NCI-H748 (cell line): Measurements from ENCODE around the gene ZBTB7A.
"Not testable (repeated sequence)": the region's sequence is repeated elsewhere in the genome, so short reads cannot be mapped to it uniquely, and the experiment has no call there.

Experiments
- DNase-seq: peaks from one replicate; lab custom pipeline; 2025; ENCODE audit not compliant: unreplicated experiment; lab: John Stamatoyannopoulos, UW

ZBTB7A gene

DNA sequence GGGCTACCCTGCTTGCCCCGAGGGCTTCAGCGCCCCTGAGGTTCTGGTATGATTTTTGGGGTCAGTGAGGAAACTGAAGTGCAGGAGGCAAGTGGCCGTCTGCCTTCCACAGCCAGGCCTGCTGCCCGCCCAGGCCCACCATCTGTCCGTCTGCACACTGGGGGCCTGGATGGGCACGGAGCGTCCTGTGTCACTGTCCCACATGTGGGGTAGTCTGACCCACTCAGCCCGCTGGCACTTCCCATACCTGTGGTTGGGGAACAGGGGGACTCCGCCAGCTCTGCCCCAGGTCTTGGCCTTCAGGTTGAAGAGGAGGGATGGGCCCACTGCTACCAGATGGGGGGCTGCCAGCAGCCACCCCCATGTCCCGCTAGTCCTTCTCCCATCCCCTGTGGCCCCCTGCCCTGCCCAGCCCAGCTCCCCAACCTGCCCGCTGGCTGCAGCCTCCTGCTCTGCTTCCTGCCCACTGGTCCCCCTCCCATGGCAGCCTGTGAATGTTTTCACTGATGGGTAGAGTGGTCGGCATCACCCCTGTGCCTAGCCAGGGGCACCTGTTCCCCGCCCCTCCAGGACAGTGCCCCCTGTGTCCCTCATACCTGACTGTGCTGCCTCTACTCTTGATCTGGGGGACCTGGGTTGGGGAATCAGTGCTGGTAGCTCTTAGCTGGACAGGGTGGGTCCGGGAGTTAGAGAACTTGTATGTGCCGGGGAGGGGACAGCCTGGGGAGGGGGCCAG, 49.6 kb downstream of the ZBTB7A start:
- DNase-seq, result no peak

DNA sequence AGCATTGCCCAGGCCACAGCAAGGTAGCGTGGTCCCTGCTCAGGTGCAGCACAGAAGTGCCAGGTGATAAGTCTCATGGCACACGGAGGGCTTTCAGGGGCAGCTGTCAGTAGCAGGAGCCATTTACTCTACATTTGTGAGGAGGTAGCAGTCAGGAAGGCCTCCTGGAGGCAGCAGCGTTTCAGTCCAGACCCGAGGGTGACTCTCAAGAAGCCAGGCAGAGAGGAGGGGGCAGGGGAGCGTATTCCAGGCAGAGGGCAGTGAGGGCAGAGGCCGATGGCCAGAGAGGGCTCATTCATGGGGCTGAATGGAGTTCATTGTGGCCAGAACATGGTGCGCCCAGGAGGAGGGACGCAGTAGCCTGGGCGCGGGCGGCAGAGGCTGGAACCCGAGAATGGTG, 50.2 kb downstream of the ZBTB7A start:
- DNase-seq, result no peak

DNA sequence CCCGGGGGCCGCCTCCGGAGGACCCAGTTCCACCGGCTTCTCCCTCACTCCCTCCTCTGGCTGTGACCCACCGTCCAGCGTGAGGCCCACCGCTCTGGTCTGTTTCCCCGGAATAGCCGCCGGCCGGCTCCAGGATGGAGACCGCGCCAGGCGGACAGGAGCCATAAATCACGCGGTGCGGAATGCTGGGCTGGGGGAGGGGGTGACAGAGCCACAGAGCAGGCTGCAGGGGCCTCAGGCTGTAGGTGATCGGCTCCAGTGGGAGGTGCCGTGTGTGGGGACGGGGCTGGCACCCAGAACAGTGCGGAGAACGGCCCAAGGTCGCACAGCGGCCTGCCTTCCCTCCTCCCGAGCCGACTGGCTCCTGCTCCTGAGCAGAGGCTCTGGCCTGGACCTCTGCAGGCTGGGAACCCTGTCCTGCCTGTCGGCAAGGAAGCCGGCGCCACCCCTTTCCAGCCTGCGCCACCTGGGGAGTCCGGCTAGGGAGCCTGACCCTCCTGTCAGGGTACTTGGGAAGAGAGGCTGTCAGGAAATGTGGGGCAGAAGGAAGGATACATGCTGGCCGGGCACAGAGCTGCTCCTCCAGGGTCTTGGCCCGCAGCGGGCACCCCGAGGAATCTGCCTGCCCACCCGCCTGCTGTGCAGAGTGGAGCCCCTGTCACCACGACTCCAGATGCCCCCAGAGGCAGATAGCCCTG, 50.8 kb downstream of the ZBTB7A start:
- DNase-seq, result no peak

DNA sequence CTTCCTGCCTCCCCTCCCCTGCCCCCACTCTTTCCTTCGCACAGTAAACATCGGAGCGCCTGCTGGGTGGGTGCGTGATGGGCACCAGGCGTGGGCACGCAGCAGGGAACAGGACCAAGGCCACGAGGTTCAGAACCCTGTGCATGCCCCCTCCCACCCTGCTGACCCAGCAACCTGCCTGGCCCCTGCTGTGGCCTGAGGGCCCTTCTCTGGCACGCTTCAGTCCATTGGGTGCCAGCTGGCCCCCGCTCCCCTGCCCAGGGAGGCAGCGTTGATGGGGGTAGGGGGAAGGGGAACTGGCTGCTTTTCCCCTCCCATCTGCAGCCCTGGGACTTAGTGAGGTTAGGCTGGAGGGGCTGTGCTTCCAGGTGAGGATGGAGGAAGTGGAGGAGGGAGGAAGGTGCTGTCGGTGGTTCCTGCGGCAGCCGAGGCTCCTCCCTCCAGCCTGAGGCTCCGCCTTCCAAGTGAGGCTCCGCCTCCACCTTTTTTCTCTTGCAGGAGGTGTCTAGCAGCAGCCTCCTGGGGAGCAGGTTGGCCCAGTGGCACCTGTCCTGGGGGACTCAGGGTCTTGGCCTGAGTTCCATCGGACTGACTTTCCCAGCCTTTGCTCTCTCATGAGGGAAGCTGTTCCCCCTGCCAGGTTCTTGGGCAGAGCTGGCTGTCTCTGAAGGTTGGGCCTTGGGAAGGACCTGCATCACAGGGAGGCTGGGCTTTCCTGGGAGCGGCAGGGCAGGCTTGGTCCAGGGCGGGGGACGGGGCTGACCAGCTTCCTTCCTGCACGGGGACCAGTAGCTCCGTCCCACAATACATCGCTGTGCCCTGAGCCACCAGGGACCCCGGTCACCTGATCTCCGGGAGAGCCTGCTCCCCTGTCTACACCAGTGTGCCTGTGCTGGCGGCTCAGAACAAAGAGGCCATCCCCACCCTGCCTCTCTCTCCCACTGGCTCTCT, 51.9 kb downstream of the ZBTB7A start:
- no peak for DNase-seq

DNA sequence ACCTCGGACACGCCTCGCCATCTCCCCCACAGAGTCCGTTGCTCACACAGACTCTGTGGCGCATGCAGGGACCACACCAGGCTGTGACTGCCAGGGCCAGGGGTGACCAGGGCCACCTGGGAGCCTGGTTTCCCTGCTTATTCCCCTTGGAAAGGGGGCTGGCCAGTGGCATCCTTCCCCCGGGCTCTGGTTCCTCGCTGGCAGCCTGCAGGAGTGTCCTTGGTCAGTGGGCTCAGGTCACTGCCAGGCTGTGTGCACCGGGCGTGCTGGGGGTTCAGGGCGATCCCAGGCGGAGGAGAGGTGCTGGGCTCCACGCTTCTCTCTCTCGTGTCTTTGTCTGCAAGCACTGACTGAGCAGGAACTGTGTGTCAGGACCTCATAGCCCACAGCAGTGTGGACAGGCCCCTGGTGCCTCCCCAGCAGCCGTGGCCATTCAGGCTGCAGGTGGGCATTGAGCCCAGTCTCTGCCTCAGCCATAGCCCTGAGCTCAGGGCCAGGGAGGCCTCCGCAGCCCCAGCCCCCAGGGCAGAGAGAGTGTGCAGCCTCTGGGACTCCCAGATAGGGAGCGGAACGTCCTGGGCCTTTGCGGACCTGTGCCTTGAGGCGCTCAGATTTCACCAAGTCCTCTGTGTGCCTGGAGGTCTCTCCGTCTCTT, 52.7 kb downstream of the ZBTB7A start:
- DNase-seq, result no peak

DNA sequence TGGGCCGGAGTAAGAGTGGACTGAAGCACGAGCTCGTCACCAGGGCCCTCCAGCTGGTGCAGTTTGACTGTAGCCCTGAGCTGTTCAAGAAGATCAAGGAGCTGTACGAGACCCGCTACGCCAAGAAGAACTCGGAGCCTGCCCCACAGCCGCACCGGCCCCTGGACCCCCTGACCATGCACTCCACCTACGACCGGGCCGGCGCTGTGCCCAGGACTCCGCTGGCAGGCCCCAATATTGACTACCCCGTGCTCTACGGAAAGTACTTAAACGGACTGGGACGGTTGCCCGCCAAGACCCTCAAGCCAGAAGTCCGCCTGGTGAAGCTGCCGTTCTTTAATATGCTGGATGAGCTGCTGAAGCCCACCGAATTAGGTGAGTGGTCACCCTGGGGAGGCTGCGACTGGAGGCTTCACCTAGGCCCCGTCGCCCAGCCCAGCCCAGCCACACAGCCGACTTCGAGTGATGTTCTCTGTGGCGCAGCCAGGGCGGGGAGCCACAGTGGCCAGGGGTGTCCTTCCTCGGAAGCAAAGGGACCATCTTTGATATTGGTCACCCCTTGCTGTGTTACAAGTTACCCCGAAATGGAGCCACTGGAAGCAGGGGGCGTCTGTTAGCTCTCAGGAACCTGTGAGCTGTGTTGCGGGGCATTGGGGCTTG, 53.6 kb downstream of the ZBTB7A start:
- no peak for DNase-seq

DNA sequence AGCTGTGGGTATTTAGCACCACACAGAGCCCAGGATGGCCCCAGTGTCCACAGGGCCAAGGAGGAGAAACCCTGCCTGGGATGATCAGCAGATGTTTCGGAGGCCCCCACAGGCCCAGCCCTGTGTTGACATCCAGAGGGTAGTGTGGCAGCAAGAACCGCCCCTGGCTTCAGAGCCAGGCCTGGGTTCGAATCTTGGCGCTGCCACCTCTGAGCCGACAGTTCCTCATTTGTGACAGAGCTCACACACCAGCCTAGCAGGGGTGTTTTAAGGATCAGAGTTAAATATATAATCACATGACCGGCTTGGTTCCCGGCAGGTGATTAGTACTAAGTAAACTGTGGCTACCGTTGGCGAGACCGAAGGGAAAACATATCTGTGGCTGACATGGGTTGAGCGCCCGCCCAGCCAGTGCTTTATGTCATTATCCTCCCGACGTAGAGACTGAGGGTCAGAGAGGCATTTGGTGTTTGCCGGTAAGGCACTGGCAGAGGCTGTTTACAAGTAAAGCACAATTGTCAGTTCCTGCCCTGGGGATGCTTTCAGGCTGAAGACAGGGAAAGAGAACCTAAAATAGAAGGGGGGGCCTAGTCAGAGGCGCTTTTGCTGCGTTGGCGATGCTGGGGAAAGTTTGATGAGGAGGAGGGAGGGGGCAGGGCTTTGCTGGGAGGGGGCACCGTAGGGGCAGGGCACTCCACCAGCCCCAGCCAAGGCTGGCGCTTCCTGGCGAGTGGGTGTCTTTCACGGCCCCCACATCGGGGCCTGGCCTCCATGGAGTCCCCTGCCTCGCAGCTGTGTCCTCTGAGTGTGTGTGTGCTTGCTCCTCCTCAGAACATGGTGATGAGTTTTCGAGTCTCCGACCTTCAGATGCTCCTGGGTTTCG, 54.4 kb downstream of the ZBTB7A start:
- peak; percentile 35 for DNase-seq

DNA sequence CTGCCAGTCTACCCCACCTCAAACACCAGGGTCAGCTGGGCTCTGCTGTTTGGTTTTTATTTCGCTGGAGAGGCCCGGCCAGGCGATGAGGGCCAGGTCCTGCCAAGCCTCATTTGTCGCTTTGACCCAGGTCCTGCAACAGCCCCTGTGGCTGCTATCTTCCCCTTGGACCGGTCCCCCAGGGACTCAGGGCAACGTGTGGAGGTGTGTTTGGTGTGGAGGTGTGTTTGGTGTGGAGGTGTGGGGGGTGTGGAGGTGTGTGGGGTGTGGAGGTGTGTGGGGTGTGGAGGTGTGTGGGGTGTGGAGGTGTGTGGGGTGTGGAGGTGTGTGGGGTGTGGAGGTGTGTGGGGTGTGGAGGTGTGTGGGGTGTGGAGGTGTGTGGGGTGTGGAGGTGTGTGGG, 55.3 kb downstream of the ZBTB7A start:
- not testable (repeated sequence) for DNase-seq

DNA sequence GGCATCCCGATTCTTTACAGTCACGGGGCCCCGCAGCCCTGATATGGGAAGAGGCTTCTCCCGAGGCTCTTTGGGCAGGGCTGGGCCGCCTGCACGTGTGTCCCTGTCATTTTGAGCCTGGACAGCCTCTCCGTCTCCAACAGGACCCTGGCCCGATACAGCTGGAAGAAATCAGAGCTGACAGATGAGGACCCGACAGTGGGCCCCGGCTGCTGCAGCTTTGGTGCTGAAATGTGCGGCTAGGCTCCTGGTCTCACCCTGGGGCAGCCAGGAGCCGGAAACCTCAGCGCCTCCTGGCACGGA, 55.9 kb downstream of the ZBTB7A start:
- DNase-seq, result no peak

DNA sequence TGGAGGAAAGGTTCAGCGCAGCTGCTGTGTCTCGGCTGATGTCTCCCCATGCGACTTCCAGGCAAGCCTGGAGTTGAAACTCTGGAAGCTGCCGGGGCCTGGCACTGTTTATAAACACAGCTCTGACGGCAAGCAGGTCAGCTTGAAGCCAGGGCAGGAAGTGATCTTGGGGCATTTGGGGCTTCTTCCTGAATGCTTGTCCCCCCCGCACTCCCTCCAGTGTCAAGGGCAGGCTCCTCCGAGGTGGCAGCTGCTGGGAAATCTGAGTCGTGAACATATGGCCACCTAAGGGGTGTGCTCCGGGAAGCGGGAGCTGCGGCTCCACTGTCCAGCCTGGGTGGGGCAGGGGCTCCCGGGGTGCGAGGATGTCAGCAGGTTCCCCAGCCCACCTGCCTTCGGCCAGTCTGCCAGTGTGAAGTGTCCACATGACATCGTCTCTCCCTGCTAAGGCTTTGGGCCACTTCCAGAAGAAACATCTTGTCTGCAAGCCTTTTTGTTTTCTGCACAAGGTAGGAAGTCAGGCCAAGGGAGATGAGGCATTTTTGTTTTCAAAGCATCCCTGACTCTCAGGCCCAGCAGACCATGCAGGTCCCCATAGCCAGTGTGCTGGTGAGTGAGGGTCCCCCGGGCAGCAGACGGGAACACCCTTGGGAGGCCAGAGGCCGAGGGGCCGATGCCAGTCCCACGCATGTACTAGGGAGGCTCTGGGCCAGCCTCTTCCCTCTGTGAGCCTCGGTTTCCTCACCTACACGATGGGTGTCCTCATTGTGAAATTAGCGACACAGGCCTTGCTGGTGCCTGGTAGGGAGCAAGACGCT, 56.5 kb downstream of the ZBTB7A start:
- DNase-seq, result no peak

DNA sequence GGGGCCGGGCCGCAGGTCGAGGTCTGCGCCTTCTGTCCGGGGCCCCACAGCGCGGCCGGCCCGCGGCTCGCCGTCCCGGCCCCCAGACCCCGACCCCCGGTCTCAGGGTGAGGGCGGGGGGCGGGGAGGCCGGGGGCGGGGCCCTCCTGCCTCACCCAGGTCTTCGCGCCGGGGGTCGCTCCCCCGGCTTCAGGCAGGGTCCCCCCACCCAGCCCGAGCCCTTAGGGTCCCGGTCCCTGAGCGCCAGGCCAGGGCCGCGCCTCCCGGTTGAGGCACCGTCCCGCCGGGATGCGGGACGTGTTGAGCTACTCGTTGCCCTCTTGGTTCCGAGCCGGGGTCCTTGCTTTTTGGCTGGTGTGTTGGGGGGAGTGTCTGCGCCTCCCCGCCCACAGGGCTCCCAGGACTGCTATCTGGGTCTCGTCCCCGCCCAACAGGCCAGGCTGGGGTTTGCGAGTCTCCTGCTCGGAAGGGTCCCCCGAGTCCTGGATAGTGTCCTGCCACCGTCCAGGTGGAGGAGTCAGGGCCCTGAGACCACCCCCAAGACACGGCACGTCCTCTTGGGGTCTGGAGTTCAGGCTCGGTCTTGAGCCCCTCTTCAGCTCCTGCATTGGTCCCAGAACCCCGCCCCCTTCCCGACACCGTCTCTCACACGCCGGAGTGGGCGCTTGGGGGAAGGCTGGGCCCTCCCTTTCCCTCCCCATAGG, 58.7 kb downstream of the ZBTB7A start:
- peak; percentile 32 for DNase-seq

DNA sequence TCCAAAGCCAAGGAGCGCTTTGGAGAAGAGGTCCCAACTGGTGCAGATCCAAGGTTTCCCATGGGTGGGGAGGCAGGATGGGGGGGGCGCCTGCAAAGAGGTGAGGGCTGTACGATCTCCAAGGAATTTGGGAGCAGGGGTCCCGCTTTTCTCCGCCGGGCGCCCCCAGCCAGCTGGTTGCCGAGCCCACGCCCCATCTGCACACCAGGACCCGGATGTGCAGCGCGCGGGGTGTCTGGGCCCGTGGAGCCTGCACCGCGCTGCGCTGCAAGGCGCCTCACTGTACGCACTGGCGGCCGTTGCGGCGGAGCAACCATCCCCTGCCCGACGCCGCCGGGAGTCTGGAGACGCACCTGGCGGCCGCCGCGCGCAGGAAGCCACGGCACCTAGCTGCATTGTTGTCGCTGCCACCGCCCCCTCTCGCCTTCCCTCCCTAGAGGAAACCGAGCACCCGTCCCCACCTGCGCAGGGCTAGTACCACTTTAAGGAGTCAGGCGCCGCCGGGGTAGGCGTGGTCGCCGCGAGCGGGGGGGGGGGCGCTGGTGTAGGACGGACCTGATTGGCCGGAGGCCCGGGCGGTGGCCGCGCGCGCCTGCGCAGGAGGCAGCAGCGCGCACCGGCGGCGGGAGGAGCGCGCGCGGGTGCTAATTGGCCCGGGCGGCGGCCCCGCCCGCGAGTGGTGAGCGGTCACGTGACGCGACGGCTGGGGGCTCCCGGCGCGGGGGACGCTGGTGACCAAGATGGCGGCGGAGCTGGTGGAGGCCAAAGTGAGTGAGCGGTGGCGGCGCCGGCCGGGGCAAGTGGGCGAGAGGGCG, 59.5 kb downstream of the ZBTB7A start, which contains the start of gene PIAS4:
Gene PIAS4 (plus strand): TSS at position 716 of the 815 bp plus-strand sequence. CDS start 25 bp downstream, at position 741.
- peak; percentile 98 for DNase-seq

DNA sequence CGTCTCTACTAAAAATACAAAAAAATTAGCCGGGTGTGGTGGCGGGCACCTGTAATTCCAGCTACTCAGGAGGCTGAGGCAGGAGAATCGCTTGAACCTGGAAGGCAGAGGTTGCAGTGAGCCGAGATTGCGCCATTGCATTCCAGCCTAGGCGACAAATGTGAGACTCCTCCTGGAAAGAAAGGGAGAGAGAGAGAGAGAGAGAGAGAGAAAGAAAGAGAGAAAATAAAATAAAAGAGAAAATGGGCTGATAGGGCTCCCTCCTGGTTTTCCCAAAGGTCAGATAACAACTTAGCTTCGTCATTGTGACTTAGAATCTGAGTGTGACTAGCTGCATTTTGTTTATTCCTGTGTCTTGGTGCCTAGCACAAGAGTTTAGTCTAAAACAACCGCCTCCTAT, 61.3 kb downstream of the ZBTB7A start:
- DNase-seq, result not testable (repeated sequence)

DNA sequence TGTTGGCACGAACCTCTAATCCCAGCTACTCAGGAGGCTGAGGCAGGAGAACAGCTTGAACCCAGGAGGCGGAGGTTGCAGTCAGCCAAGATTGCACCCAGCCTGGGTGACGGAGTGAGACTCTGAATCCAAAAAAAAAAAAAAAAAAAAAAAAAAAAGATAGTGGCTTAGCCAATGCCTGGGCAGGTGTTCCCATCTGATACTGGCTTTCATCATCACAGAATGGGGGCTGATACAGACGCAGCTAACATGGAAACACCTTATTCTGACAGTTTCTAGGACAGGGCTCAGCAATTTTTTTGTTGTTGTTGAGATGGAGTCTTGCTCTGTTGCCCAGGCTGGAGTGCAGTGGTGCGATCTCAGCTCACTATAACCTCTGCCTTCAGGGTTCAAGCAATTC, 65.9 kb downstream of the ZBTB7A start:
- not testable (repeated sequence) for DNase-seq

DNA sequence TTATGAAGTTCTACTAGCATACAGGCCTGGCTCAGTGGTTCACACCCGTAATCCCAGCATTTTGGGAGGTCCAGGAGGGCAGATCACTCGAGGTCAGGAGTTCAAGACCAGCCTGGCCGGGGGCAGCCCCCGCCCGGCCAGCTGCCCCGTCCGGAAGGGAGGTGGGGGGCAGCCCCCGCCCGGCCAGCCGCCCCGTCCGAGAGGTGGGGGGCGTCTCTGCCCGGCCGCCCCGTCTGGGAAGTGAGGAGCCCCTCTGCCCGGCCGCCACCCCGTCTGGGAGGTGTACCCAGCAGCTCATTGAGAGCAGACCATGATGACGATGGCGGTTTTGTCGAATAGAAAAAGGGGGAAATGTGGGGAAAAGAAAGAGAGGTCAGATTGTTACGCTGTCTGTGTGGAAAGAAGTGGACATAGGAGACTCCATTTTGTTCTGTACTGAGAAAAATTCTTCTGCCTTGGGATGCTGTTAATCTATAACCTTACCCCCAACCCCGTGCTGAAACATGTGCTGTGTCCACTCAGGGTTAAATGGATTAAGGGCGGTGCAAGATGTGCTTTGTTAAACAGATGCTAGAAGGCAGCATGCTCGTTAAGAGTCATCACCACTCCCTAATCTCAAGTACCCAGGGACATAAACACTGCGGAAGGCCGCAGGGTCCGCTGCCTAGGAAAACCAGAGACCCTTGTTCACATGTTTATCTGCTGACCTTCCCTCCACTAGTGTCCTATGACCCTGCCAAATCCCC, 67.9 kb downstream of the ZBTB7A start:
- not testable (repeated sequence) for DNase-seq

DNA sequence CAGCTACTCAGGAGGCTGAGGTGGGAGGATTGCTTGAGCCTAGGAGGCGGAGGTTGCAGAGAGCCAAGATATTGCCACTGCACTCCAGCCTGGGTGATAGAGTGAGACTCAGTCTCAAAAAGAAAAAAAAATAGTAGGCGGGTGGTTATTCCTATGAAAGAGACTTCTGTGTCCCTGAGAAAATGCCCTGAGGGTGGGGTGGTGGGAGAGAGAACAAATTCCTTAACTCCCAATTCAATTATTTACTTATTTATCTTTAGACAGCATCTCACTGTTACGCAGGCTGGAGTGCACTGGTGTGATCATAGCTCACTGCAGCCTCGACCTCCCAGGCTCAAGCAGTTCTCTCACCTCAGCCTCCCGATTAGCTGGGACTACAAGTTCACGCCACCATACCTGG, 71.1 kb downstream of the ZBTB7A start:
- DNase-seq, result no peak
